Smooth muscle cell (in vitro differentiated cells): ENCODE data around the gene ADGRD2. TPM values are rescaled to one million over a fixed set of nuclear protein-coding genes. Genes with fewer than 3 reads are reported as not detected.

ENCODE experiments used
- DNase-seq: peaks from one replicate; lab custom pipeline; 2025; ENCODE audit not compliant: unreplicated experiment; lab: John Stamatoyannopoulos, UW
- H2AFZ ChIP-seq: fragments of 200-600 bp; sonication (generic); 2 replicates; pipeline ENCODE4 v1.6.0; 2016; ENCODE audit warnings: antibody characterized with exemption, low read depth, mild to moderate bottlenecking
- H3F3A ChIP-seq: fragments of 200-600 bp; sonication (generic); 2 replicates; pipeline ENCODE4 v1.6.0; 2017; ENCODE audit warnings: antibody characterized with exemption, low read depth
- H3K27ac ChIP-seq: fragments of 200-600 bp; sonication (generic); 2 replicates; pipeline ENCODE4 v1.5.1; 2016; ENCODE audit warnings: low read depth, mild to moderate bottlenecking
- H3K27me3 ChIP-seq: fragments of 200-600 bp; sonication (generic); 2 replicates; pipeline ENCODE4 v1.6.1; 2016; ENCODE audit warnings: low read depth, mild to moderate bottlenecking
- H3K36me3 ChIP-seq: fragments of 200-600 bp; sonication (generic); 2 replicates; pipeline ENCODE4 v1.5.1; 2016; ENCODE audit warnings: low read depth
- H3K4me1 ChIP-seq: fragments of 200-600 bp; sonication (generic); 2 replicates; pipeline ENCODE4 v1.5.1; 2016; ENCODE audit warnings: low read depth
- H3K4me2 ChIP-seq: fragments of 200-600 bp; sonication (generic); 2 replicates; pipeline ENCODE4 v1.6.0; 2016; ENCODE audit warnings: mild to moderate bottlenecking
- H3K4me3 ChIP-seq: fragments of 200-600 bp; sonication (generic); 2 replicates; pipeline ENCODE4 v1.5.1; 2016; ENCODE audit warnings: mild to moderate bottlenecking
- H3K79me2 ChIP-seq: fragments of 200-600 bp; sonication (generic); 2 replicates; pipeline ENCODE4 v1.6.0; 2016; ENCODE audit warnings: low read depth, mild to moderate bottlenecking
- H3K9ac ChIP-seq: fragments of 200-600 bp; sonication (generic); 2 replicates; pipeline ENCODE4 v1.6.0; 2016; ENCODE audit warnings: low read depth
- H3K9me3 ChIP-seq: fragments of 200-600 bp; sonication (generic); replicated peaks from 2 replicates; pipeline ENCODE4 v1.5.1; 2016; ENCODE audit warnings: low read depth
- H4K20me1 ChIP-seq: fragments of 200-600 bp; sonication (generic); 2 replicates; pipeline ENCODE4 v1.6.0; 2016; ENCODE audit warnings: low read depth
- WGBS: methylation state at CpG from one replicate; pipeline ENCODE4 v1.1.7; 2016; ENCODE audit warnings: low lambda C conversion rate; 5-methylcytosine and 5-hydroxymethylcytosine counted together
- polyA plus RNA-seq: library from polyadenylated mRNA; unstranded; fragments of >200 nt; fragmentation: Nextera tagmentation; extraction: Ambion mirVana; gene quantifications from 2 replicates; pipeline ENCODE4 v1.2.1, GENCODE V29; 2016
- total RNA-seq: library from RNA; depleted of rRNA; stranded (reverse); fragments of >200 nt; gene quantifications from 2 replicates; pipeline ENCODE4 v1.2.3, GENCODE V29; 2014
- TF ChIP-seq, protein P1 (sequence below): fragments of 200-600 bp; sonication (generic); IDR thresholded peaks from 2 replicates; pipeline ENCODE4 v1.5.1; 2017; ENCODE audit warnings: borderline replicate concordance, mild to moderate bottlenecking, antibody characterized with exemption; ENCODE audit not compliant: insufficient read depth, poor library complexity, severe bottlenecking

The ADGRD2 gene
- total and polyA plus RNA-seq, 2 experiments from 2014 or later, result not detected

DNA sequence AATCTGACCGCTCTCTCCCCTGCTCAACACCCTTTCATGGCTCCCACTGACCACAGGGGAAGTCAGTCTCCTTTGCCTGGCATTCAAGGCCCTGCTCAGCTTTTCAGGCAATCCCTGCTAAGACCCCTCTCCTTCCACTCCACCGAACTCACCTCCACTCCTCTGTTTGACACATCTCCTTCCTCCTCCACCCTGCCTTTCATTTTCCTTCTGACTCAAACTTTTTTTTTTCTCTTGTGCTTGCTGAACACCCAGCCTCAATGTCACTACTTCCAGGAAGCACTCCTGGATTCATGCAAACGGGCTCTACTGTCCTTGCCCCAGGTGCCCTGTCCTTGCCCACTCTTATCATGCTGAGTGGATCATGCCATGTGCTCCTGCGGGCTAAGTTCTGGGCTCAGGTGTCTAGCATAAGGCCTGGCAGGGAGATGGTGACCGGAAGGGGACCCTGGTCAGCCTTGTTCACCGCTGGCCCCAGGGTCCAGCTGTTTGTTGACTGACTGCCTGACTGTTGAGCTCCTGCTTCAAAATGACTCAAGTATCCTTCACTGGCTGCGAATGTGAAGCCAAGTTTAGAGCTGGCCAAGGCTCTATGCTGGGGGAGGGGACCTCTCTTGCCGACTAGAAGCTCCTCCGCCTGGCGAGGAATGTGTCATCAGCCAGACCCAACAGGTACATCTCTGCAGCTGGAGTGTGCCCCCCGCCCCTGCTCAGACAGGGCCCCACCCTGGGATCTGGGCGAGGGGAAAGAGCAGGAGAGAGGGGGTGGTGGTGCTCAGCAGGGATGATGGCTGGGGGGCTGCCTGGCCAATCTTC, 50.8 kb downstream of the ADGRD2 start:
- Histone ChIP-seq H3K36me3 (no peaks in the 10 kb centered on the region), H3K9me3 (no peaks in the 10 kb centered on the region), H3K27ac (no peak overlapping the region), H3K27me3 (peaks cover 56% of the 10 kb centered on the region), H4K20me1 (no peaks in the 10 kb centered on the region), H3K4me1 (no peaks in the 10 kb centered on the region), H3K9ac (no peak overlapping the region), H3F3A (no peaks in the 10 kb centered on the region), H2AFZ (no peak overlapping the region), H3K4me2 (no peak overlapping the region), H3K4me3 (no peak overlapping the region), H3K79me2 (no peaks in the 10 kb centered on the region)
- TF ChIP-seq, protein P1, sequence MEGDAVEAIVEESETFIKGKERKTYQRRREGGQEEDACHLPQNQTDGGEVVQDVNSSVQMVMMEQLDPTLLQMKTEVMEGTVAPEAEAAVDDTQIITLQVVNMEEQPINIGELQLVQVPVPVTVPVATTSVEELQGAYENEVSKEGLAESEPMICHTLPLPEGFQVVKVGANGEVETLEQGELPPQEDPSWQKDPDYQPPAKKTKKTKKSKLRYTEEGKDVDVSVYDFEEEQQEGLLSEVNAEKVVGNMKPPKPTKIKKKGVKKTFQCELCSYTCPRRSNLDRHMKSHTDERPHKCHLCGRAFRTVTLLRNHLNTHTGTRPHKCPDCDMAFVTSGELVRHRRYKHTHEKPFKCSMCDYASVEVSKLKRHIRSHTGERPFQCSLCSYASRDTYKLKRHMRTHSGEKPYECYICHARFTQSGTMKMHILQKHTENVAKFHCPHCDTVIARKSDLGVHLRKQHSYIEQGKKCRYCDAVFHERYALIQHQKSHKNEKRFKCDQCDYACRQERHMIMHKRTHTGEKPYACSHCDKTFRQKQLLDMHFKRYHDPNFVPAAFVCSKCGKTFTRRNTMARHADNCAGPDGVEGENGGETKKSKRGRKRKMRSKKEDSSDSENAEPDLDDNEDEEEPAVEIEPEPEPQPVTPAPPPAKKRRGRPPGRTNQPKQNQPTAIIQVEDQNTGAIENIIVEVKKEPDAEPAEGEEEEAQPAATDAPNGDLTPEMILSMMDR, result no peak
- WGBS, result 80% methylated on average over 11 of the region's 12 CpGs
- DNase-seq, result no peak

DNA sequence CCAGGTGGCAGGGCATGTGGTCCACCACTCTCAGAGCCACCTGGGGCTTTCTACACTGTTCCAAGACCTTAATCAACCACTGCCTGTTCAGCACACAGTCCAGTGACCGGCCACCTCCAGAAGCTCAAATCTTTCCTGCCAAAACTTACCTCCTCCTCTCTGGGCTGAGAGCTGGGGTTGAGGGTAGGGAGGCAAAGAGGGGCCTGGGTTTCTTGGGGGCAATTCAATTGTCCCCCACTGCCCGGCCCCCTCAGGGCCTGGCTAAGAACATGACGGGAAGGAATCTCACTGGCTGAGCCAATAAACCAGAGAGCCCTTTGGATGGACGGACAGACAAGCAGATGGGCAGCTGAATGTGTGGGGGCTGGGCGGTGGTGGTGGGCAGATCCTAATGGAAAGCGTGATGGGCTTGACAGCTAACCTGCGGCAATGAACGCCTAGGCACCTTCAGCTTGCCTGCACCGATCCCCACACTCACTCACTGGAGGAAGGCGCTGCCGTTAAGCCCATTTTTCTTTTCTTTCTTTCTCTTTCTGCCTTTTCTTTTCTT, 51.6 kb downstream of the ADGRD2 start:
- no peak overlapping the region for H2AFZ ChIP-seq
- H3K9me3 ChIP-seq, result no peaks in the 10 kb centered on the region
- no peak for DNase-seq
- no peak overlapping the region for H3K4me2 ChIP-seq
- H3K79me2 ChIP-seq, result no peaks in the 10 kb centered on the region
- no peak overlapping the region for H3K27ac ChIP-seq
- H3K27me3 ChIP-seq, result peaks cover 58% of the 10 kb centered on the region
- no peak overlapping the region for H3K4me3 ChIP-seq
- no peaks in the 10 kb centered on the region for H3K4me1 ChIP-seq
- 86% methylated on average over 11 of the region's 11 CpGs for WGBS
- TF ChIP-seq, protein P1, result no peak
- no peaks in the 10 kb centered on the region for H4K20me1 ChIP-seq
- no peaks in the 10 kb centered on the region for H3K36me3 ChIP-seq
- no peaks in the 10 kb centered on the region for H3F3A ChIP-seq
- H3K9ac ChIP-seq, result no peak overlapping the region

DNA sequence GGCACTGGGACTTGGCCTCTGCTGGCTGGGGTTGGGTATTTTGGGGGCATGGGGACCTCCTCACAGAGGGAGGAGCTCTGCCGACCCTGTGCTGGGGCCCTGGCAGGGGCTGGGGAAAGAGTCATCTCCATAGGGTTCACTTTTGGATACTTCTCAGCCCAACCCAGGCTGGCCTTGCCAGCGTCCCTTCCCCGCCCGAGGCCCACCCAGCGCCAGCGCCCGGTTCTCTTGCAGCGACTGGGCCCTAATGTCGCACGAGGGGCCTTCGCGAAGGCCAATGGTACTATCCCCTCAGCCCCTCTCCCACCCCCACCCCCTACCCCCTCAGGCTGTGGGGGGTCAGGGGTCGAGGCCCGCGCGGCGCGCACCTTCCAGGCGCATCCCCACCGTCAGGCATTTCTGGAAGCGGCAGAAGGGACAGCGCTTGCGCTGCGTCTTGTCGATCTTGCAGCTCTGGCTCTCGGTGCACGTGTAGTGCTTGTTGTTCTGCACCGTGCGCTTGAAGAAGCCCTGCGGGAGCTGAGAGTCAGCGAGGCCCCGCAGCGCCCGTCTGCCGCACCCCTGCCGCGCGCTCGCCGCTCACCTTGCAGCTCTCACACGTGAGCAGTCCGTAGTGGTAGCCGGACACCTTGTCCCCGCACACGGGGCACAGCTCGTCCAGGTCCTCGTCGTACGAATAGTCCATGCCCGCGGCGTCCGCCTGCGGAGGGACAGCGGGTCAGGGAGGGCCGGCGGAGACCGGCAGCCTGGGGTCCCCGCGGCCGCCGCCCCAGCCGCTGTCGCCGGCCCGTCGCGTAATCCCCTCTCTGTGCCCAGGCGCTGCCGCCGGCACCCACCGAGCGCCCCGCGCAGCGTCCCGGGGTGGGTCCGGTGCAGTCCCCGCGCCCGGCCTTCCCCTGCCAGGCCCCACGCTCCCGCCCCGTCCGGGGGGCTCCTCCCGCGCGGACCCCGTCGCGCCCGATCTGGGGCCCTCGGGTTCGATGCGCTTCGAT, 52.8 kb downstream of the ADGRD2 start:
- DNase-seq, result no peak
- Histone ChIP-seq H3F3A (no peaks in the 10 kb centered on the region), H3K9ac (no peak overlapping the region), H3K27ac (no peak overlapping the region), H3K4me3 (no peak overlapping the region), H3K4me2 (no peak overlapping the region), H3K9me3 (no peaks in the 10 kb centered on the region), H3K27me3 (peaks cover 58% of the 10 kb centered on the region), H4K20me1 (no peaks in the 10 kb centered on the region), H3K4me1 (no peaks in the 10 kb centered on the region), H3K36me3 (no peaks in the 10 kb centered on the region), H3K79me2 (no peaks in the 10 kb centered on the region), H2AFZ (no peak overlapping the region)
- TF ChIP-seq, protein P1, result no peak
- 17% methylated on average over 78 of the region's 96 CpGs for WGBS
